CD14-positive monocyte (primary cell): ENCODE results near the gene FBXO36. TPM values are rescaled to one million over a fixed set of nuclear protein-coding genes. Genes with fewer than 3 reads are reported as not detected.

Source experiments
- DNase-seq, 3 donors: peaks; one replicate each; pipeline ENCODE4 v3.0.0-alpha.2; 2011 to 2022
- H2AFZ ChIP-seq: 2 replicates; pipeline ENCODE4 v1.6.0; 2012; ENCODE audit warnings: mild to moderate bottlenecking, low read depth, low read length, inconsistent platforms; ENCODE audit not compliant: insufficient read depth, poor library complexity, severe bottlenecking
- H3K27ac ChIP-seq, 2 donors: 1 replicate in 1 of 2; 2 replicates in 1 of 2; pipeline ENCODE4 v1.5.1; 2012 to 2013; ENCODE audit warnings: low read length in 2 of 2, control low read depth in 1 of 2, inconsistent platforms in 1 of 2, low read depth in 1 of 2, mild to moderate bottlenecking in 1 of 2
- H3K27me3 ChIP-seq, 2 donors: one replicate each; pipeline versions ENCODE4 v1.6.0 to v1.6.1; 2011 to 2013; ENCODE audit warnings: low read length in 2 of 2; ENCODE audit not compliant: control insufficient read depth in 2 of 2, insufficient read depth in 2 of 2
- H3K36me3 ChIP-seq, 2 donors: replicated peaks in 1 of 2; 1 replicate in 1 of 2; 2 replicates in 1 of 2; pipeline versions ENCODE4 v1.5.1 to v1.6.1; 2012 to 2013; ENCODE audit warnings: low read length in 2 of 2, control low read depth in 1 of 2, inconsistent platforms in 1 of 2, mild to moderate bottlenecking in 1 of 2; ENCODE audit not compliant: insufficient read depth in 2 of 2, control insufficient read depth in 1 of 2
- H3K4me1 ChIP-seq, 2 donors: 1 replicate in 1 of 2; 2 replicates in 1 of 2; pipeline versions ENCODE4 v1.5.1 to v1.6.1; 2012 to 2013; ENCODE audit warnings: low read length in 2 of 2, control low read depth in 1 of 2, inconsistent platforms in 1 of 2, mild to moderate bottlenecking in 1 of 2, moderate library complexity in 1 of 2; ENCODE audit not compliant: insufficient read depth in 2 of 2, control insufficient read depth in 1 of 2
- H3K4me2 ChIP-seq: replicated peaks from 2 replicates; pipeline ENCODE3; 2012; ENCODE audit warnings: low read length, moderate library complexity, mild to moderate bottlenecking; ENCODE audit not compliant: poor library complexity, severe bottlenecking; ENCODE audit errors: extremely low read depth
- H3K4me3 ChIP-seq, 3 experiments: fragments of 200-600 bp in 1 of 3; sonication (generic) in 1 of 3; replicated peaks in 1 of 3; 1 replicate in 2 of 3; 2 replicates in 1 of 3; pipeline ENCODE4 v1.5.1; 2011 to 2013; ENCODE audit warnings: low read length in 3 of 3, mild to moderate bottlenecking in 3 of 3, control low read depth in 2 of 3, low read depth in 2 of 3, inconsistent platforms in 1 of 3, moderate library complexity in 1 of 3
- H3K79me2 ChIP-seq: 2 replicates; pipeline ENCODE4 v1.6.0; 2012; ENCODE audit warnings: mild to moderate bottlenecking, control low read depth, inconsistent platforms, low read length, moderate library complexity; ENCODE audit not compliant: insufficient read depth
- H3K9ac ChIP-seq: 2 replicates; pipeline ENCODE4 v1.6.0; 2017; ENCODE audit warnings: low read length, mild to moderate bottlenecking; ENCODE audit not compliant: insufficient read depth, poor library complexity, severe bottlenecking
- H3K9me3 ChIP-seq, 2 donors: replicated peaks in 1 of 2; 1 replicate in 1 of 2; 2 replicates in 1 of 2; pipeline versions ENCODE4 v1.5.1 to v1.6.1; 2012 to 2013; ENCODE audit warnings: low read length in 2 of 2, control low read depth in 1 of 2; ENCODE audit not compliant: control insufficient read depth in 1 of 2, insufficient read depth in 1 of 2
- H4K20me1 ChIP-seq: 2 replicates; pipeline ENCODE4 v1.6.0; 2012; ENCODE audit warnings: mild to moderate bottlenecking, low read length, control low read depth, moderate library complexity; ENCODE audit not compliant: insufficient read depth
- H3K27ac Mint-ChIP-seq, 7 donors: one replicate each; pipeline ENCODE4 v1.8.0; 2020; ENCODE audit warnings: mild to moderate bottlenecking in 7 of 7, mixed read lengths in 7 of 7, moderate library complexity in 6 of 7, inconsistent platforms in 2 of 7
- H3K27me3 Mint-ChIP-seq, 3 donors: one replicate each; pipeline ENCODE4 v1.8.0; 2021 to 2022; ENCODE audit warnings: low read depth in 3 of 3, mild to moderate bottlenecking in 3 of 3, mixed read lengths in 3 of 3, moderate library complexity in 3 of 3, inconsistent platforms in 1 of 3
- H3K36me3 Mint-ChIP-seq, 2 donors: one replicate each; pipeline ENCODE4 v1.8.0; 2020; ENCODE audit warnings: mixed read lengths in 2 of 2, inconsistent platforms in 1 of 2, mild to moderate bottlenecking in 1 of 2
- H3K4me1 Mint-ChIP-seq: one replicate; pipeline ENCODE4 v1.8.0; 2020; ENCODE audit warnings: mild to moderate bottlenecking, mixed read lengths
- H3K4me3 Mint-ChIP-seq, 2 donors: one replicate each; pipeline ENCODE4 v1.8.0; 2020; ENCODE audit warnings: mild to moderate bottlenecking in 2 of 2, mixed read lengths in 2 of 2, moderate library complexity in 1 of 2
- H3K9me3 Mint-ChIP-seq, 7 donors: one replicate each; pipeline ENCODE4 v1.8.0; 2020 to 2022; ENCODE audit warnings: mixed read lengths in 7 of 7, mild to moderate bottlenecking in 6 of 7, moderate library complexity in 6 of 7, inconsistent platforms in 2 of 7
- WGBS: methylation state at CpG from one replicate; pipeline ENCODE4 v1.1.5; 2013; ENCODE audit warnings: missing lambda C conversion rate; ENCODE audit not compliant: insufficient coverage; 5-methylcytosine and 5-hydroxymethylcytosine counted together
- intact Hi-C, 2 donors: fragments of 100-400 bp; cut with micrococcal nuclease; formaldehyde crosslinking; loops; one replicate each; pipeline versions ENCODE4 v1.15.0 to v1.15.1; 2023
- polyA plus RNA-seq, 3 donors: library from polyadenylated mRNA; depleted of rRNA in 1 of 3; unstranded in 2 of 3; stranded (reverse) in 1 of 3; fragments of 300-500 nt in 2 of 3; fragments of >200 nt in 1 of 3; fragmentation: Illumina TruSeq in 2 of 3; gene quantifications; 1 replicate in 2 of 3; 2 replicates in 1 of 3; pipeline ENCODE4 v1.2.3, GENCODE V29; 2012 to 2021
- TF ChIP-seq, protein P1 (sequence below): fragments of 200-600 bp; IDR thresholded peaks from one replicate; pipeline ENCODE4 v1.8.0; 2022; ENCODE audit warnings: antibody characterized with exemption, mild to moderate bottlenecking

The FBXO36 gene
- polyA plus RNA-seq, 3 donors: 0.52 to 0.90 (median 0.72) TPM

DNA sequence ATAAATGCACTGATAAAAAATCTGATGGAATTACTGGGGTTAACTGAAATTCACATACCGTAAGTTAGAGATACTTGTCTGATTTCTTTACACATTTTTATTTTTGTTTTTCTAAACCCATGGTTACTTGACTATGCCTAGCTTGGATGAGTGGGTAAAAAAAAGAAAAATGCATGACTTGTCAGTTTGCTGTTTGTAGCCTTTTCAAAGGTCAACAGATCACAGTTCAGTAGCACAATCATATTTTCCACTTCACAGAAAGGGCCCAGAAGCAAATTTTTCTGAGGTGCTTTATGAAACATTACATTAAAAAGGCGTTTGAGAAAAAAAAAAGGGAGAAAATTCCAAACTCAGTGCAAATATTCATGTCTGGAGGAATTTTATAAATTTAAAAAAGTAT is 130.0 kb downstream of the FBXO36 start:
- no peak for DNase-seq
- no peaks in the 10 kb centered on the region for H4K20me1 ChIP-seq
- no peaks in the 10 kb centered on the region for H3K79me2 ChIP-seq
- no peaks in the 10 kb centered on the region for H3K36me3 Mint-ChIP-seq
- H3K4me3 Mint-ChIP-seq: no peak overlapping the region
- H3K27ac Mint-ChIP-seq: no peak overlapping the region
- no peaks in the 10 kb centered on the region for H3K9me3 Mint-ChIP-seq
- peaks cover 2% of the 10 kb centered on the region for H3K4me1 Mint-ChIP-seq
- H3K9me3 ChIP-seq: no peaks in the 10 kb centered on the region
- H3K4me2 ChIP-seq: no peak overlapping the region
- H3K27ac ChIP-seq: no peak overlapping the region
- H3K27me3 Mint-ChIP-seq: no peaks in the 10 kb centered on the region
- no CpG with 5 or more reads among the region's 2 CpGs for WGBS
- no peaks in the 10 kb centered on the region for H3K27me3 ChIP-seq
- intact Hi-C loops: no loop called here
- H2AFZ ChIP-seq: no peak overlapping the region
- TF ChIP-seq, protein P1, sequence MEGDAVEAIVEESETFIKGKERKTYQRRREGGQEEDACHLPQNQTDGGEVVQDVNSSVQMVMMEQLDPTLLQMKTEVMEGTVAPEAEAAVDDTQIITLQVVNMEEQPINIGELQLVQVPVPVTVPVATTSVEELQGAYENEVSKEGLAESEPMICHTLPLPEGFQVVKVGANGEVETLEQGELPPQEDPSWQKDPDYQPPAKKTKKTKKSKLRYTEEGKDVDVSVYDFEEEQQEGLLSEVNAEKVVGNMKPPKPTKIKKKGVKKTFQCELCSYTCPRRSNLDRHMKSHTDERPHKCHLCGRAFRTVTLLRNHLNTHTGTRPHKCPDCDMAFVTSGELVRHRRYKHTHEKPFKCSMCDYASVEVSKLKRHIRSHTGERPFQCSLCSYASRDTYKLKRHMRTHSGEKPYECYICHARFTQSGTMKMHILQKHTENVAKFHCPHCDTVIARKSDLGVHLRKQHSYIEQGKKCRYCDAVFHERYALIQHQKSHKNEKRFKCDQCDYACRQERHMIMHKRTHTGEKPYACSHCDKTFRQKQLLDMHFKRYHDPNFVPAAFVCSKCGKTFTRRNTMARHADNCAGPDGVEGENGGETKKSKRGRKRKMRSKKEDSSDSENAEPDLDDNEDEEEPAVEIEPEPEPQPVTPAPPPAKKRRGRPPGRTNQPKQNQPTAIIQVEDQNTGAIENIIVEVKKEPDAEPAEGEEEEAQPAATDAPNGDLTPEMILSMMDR: no peak
- no peak overlapping the region for H3K9ac ChIP-seq
- H3K4me3 ChIP-seq: no peak overlapping the region
- no peaks in the 10 kb centered on the region for H3K4me1 ChIP-seq
- H3K36me3 ChIP-seq: no peaks in the 10 kb centered on the region

DNA sequence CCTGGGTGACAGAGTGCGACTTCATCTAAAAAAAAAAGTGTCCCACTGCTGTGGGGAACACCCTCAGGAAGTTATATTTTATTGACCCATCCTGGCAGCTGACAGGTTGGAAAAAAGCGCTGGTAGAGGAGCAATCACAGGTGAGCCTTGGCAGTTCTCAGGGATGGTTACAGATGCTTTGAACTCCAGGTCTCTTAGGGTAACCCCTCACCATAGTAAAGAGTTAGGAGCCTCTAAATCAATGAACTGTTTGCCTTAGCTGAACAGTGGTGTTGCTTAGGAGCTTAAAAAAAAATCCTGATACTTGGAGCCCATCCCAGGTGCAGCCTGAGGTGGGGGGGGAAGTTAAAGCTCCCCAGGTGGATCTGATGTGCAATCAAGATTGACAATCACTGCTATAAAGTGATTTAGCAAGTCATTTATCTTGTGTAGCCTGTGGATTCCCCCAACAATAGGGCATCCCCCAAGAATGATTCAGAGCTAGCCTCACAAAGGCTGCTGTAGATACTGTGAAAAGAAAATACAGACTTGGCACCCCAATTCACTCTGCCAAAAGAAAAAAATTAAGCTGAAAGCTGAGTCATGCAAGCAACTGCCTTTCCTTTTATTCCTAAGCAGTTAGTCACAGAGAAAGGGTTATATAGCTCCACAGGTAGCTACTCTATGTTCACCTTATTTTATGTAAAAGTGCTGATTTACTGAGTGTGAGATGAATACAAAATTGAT is 131.6 kb downstream of the FBXO36 start:
- H2AFZ ChIP-seq: no peak overlapping the region
- intact Hi-C loops: no loop called here
- H3K4me1 ChIP-seq: no peaks in the 10 kb centered on the region

More for the DNA sequence above, 131.6 kb downstream of the FBXO36 start:
- H3K9me3 ChIP-seq: no peaks in the 10 kb centered on the region
- no peak overlapping the region for H3K4me2 ChIP-seq
- H3K27me3 ChIP-seq: no peaks in the 10 kb centered on the region
- no peak overlapping the region for H3K27ac Mint-ChIP-seq
- no peaks in the 10 kb centered on the region for H3K9me3 Mint-ChIP-seq
- DNase-seq: no peak
- H3K4me3 ChIP-seq: no peak overlapping the region
- peaks cover 2% of the 10 kb centered on the region for H3K4me1 Mint-ChIP-seq
- 100% methylated on average over 1 of the region's 2 CpGs for WGBS
- no peak overlapping the region for H3K27ac ChIP-seq
- no peaks in the 10 kb centered on the region for H3K79me2 ChIP-seq
- H3K36me3 Mint-ChIP-seq: no peaks in the 10 kb centered on the region
- no peaks in the 10 kb centered on the region for H3K36me3 ChIP-seq
- H4K20me1 ChIP-seq: no peaks in the 10 kb centered on the region
- TF ChIP-seq, protein P1: no peak
- H3K9ac ChIP-seq: no peak overlapping the region
- no peak overlapping the region for H3K4me3 Mint-ChIP-seq
- no peaks in the 10 kb centered on the region for H3K27me3 Mint-ChIP-seq
